K562 (cell line): ENCODE results near the gene CTSW. TPM values are rescaled to one million over a fixed set of nuclear protein-coding genes. Genes with fewer than 3 reads are reported as not detected.

Experiments
- NCOR1 ChIP-seq: fragments of 450-650 bp; IDR thresholded peaks from 2 replicates; pipeline ENCODE4 v1.6.1; 2016; ENCODE audit warnings: mild to moderate bottlenecking, moderate library complexity
- RBFOX2 ChIP-seq: fragments of 200-400 bp; formaldehyde crosslinking; IDR thresholded peaks from 2 replicates; pipeline ENCODE4 v1.6.1; 2017; ENCODE audit warnings: low read depth, mild to moderate bottlenecking, low read length, moderate library complexity
- SMAD4 ChIP-seq: fragments of 250-450 bp; sonication (Bioruptor Pico); conservative IDR thresholded peaks from 2 replicates; pipeline ENCODE4 v1.8.0; 2021; ENCODE audit warnings: inconsistent platforms, mild to moderate bottlenecking, moderate library complexity
- STAT5A ChIP-seq: IDR thresholded peaks from 2 replicates; pipeline ENCODE4 v1.6.1; 2012; ENCODE audit warnings: low read length, inconsistent platforms, borderline replicate concordance
- TARDBP ChIP-seq: fragments of 450-650 bp; IDR thresholded peaks from 2 replicates; pipeline ENCODE4 v1.6.1; 2016
- ZNF121 ChIP-seq: sonication (generic); formaldehyde crosslinking; conservative IDR thresholded peaks from 2 replicates; pipeline ENCODE4 v1.8.0; 2022; ENCODE audit warnings: missing genetic modification reagents
- polyA plus RNA-seq, 8 experiments: library from polyadenylated mRNA; depleted of rRNA in 4 of 8; stranded (reverse) in 5 of 8; unstranded in 3 of 8; fragments of >200 nt; fragmentation: Nextera tagmentation in 2 of 8; fragmentation: Illumina TruSeq in 1 of 8; extraction: Ambion mirVana in 2 of 8; extraction: Trizol in 1 of 8; gene quantifications; 2 replicates each; pipeline versions ENCODE4 v1.2.1 to v1.2.3, GENCODE V29; 2011 to 2014; ENCODE audit warnings: inconsistent platforms in 1 of 8, missing spikeins in 1 of 8
- total RNA-seq, 7 experiments: library from RNA; depleted of rRNA in 6 of 7; stranded (reverse); fragments of >200 nt in 6 of 7; fragmentation: Illumina TruSeq in 2 of 7; extraction: Trizol in 2 of 7; gene quantifications; 2 replicates each; pipeline versions ENCODE4 v1.2.1 to v1.2.3, GENCODE V29; 2011 to 2021; ENCODE audit warnings: low replicate concordance in 1 of 7
- TF ChIP-seq, protein P1 (sequence below): sonication (generic); formaldehyde crosslinking; IDR thresholded peaks from 2 replicates; pipeline ENCODE4 v1.8.0; 2023; ENCODE audit warnings: missing genetic modification reagents, mild to moderate bottlenecking, borderline replicate concordance
- TF ChIP-seq, protein P2 (sequence below): sonication (generic); formaldehyde crosslinking; IDR thresholded peaks from 2 replicates; pipeline ENCODE4 v1.8.0; 2023; ENCODE audit warnings: mild to moderate bottlenecking, missing genetic modification reagents

Gene CTSW
- total and polyA plus RNA-seq, 9 of the 15 experiments (the other 6 are each of a cell fraction or from before 2014, with no cell fraction given), result 0.04 TPM; not detected in 8

DNA sequence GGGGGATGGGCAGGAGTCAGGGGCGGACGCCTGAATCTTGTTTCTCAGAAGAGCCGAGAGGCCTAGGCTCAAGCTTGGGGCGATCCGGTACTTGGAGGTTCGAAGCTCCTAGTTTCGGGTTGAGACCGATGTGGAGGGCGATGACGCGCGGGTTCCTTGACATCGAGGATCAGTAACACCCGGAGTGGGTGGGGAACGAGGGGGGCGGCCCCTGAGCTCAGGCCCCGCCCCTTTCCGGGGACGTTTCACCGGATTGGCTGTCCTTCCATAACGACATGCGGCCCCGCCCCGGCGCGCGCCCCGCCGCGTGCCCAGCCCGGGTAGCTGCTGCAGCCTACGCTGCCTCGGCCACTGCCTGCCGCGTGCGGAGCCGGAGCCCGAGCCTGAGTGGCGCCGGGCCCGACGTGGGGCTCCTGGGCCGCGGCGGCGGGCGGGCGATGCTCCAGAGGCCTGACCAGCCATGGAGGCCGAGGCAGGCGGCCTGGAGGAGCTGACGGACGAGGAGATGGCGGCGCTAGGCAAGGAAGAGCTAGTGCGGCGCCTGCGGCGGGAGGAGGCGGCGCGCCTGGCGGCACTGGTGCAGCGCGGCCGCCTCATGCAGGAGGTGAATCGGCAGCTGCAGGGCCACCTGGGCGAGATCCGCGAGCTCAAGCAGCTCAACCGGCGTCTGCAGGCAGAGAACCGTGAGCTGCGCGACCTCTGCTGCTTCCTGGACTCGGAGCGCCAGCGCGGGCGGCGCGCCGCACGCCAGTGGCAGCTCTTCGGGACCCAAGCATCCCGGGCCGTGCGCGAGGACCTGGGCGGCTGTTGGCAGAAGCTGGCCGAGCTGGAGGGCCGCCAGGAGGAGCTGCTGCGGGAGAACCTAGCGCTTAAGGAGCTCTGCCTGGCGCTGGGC, 10.9 kb downstream of the CTSW start, which contains the start of gene CCDC85B (continued):
- TF ChIP-seq, protein P1, sequence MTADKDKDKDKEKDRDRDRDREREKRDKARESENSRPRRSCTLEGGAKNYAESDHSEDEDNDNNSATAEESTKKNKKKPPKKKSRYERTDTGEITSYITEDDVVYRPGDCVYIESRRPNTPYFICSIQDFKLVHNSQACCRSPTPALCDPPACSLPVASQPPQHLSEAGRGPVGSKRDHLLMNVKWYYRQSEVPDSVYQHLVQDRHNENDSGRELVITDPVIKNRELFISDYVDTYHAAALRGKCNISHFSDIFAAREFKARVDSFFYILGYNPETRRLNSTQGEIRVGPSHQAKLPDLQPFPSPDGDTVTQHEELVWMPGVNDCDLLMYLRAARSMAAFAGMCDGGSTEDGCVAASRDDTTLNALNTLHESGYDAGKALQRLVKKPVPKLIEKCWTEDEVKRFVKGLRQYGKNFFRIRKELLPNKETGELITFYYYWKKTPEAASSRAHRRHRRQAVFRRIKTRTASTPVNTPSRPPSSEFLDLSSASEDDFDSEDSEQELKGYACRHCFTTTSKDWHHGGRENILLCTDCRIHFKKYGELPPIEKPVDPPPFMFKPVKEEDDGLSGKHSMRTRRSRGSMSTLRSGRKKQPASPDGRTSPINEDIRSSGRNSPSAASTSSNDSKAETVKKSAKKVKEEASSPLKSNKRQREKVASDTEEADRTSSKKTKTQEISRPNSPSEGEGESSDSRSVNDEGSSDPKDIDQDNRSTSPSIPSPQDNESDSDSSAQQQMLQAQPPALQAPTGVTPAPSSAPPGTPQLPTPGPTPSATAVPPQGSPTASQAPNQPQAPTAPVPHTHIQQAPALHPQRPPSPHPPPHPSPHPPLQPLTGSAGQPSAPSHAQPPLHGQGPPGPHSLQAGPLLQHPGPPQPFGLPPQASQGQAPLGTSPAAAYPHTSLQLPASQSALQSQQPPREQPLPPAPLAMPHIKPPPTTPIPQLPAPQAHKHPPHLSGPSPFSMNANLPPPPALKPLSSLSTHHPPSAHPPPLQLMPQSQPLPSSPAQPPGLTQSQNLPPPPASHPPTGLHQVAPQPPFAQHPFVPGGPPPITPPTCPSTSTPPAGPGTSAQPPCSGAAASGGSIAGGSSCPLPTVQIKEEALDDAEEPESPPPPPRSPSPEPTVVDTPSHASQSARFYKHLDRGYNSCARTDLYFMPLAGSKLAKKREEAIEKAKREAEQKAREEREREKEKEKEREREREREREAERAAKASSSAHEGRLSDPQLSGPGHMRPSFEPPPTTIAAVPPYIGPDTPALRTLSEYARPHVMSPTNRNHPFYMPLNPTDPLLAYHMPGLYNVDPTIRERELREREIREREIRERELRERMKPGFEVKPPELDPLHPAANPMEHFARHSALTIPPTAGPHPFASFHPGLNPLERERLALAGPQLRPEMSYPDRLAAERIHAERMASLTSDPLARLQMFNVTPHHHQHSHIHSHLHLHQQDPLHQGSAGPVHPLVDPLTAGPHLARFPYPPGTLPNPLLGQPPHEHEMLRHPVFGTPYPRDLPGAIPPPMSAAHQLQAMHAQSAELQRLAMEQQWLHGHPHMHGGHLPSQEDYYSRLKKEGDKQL (CRISPR knock-in tag), result no peak
- TF ChIP-seq TARDBP, result no peak
- 0 out of 2 replicates have a peak, but pooled peaks have one; percentile 11 for TF ChIP-seq ZNF121 (CRISPR knock-in tag)
- TF ChIP-seq, protein P2, sequence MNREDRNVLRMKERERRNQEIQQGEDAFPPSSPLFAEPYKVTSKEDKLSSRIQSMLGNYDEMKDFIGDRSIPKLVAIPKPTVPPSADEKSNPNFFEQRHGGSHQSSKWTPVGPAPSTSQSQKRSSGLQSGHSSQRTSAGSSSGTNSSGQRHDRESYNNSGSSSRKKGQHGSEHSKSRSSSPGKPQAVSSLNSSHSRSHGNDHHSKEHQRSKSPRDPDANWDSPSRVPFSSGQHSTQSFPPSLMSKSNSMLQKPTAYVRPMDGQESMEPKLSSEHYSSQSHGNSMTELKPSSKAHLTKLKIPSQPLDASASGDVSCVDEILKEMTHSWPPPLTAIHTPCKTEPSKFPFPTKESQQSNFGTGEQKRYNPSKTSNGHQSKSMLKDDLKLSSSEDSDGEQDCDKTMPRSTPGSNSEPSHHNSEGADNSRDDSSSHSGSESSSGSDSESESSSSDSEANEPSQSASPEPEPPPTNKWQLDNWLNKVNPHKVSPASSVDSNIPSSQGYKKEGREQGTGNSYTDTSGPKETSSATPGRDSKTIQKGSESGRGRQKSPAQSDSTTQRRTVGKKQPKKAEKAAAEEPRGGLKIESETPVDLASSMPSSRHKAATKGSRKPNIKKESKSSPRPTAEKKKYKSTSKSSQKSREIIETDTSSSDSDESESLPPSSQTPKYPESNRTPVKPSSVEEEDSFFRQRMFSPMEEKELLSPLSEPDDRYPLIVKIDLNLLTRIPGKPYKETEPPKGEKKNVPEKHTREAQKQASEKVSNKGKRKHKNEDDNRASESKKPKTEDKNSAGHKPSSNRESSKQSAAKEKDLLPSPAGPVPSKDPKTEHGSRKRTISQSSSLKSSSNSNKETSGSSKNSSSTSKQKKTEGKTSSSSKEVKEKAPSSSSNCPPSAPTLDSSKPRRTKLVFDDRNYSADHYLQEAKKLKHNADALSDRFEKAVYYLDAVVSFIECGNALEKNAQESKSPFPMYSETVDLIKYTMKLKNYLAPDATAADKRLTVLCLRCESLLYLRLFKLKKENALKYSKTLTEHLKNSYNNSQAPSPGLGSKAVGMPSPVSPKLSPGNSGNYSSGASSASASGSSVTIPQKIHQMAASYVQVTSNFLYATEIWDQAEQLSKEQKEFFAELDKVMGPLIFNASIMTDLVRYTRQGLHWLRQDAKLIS (CRISPR knock-in tag), result no peak
- TF ChIP-seq RBFOX2, result peak; percentile 91
- 0 out of 2 replicates have a peak, but pooled peaks have one; percentile 17 for TF ChIP-seq STAT5A
- peak; percentile 88 for TF ChIP-seq SMAD4 (CRISPR knock-in tag)
- no peak for TF ChIP-seq NCOR1
